Coronary artery (tissue), 2 donors: Measurements from ENCODE around the gene RNF213.

Experiments
- DNase-seq: peaks from one replicate; pipeline ENCODE4 v3.0.0-alpha.2; 2017; ENCODE audit warnings: low spot score
- H3K27ac ChIP-seq, 2 donors: fragments of 200-600 bp; sonication (generic); one replicate each; pipeline ENCODE4 v1.5.1; 2016 to 2019
- H3K4me3 ChIP-seq: fragments of 200-600 bp; sonication (generic); 2 replicates; pipeline ENCODE4 v1.5.1; 2016; ENCODE audit warnings: mild to moderate bottlenecking, moderate library complexity
- CTCF ChIP-seq: fragments of 200-600 bp; sonication (generic); IDR thresholded peaks from one replicate; pipeline ENCODE4 v1.5.1; 2019; ENCODE audit warnings: antibody characterized with exemption

Gene RNF213

GRCh38 chr17:80264205-80265075, 3.8 kb downstream of the RNF213 start:
- TF ChIP-seq CTCF: no peak
- no peak for DNase-seq
- peak overlapping the region; percentile 31 to 99 for H3K27ac ChIP-seq
- peak overlapping the region; percentile 65 for H3K4me3 ChIP-seq

- H3K27ac ChIP-seq: no peak overlapping the region
These were observed 4.8 kb downstream of the RNF213 start for GRCh38 chr17:80265205-80266068.

GRCh38 chr17:80267391-80267790, 6.7 kb downstream of the RNF213 start:
- Histone ChIP-seq H3K27ac (no peak overlapping the region), H3K4me3 (no peak overlapping the region)
- TF ChIP-seq CTCF: no peak
- no peak for DNase-seq

More at GRCh38 chr17:80265205-80266068, 4.8 kb downstream of the RNF213 start:
- DNase-seq: no peak
- no peak for TF ChIP-seq CTCF
- H3K4me3 ChIP-seq: no peak overlapping the region

GRCh38 chr17:80268427-80268826, 7.8 kb downstream of the RNF213 start:
- no peak for TF ChIP-seq CTCF
- H3K27ac ChIP-seq: no peak overlapping the region
- DNase-seq: no peak
- no peak overlapping the region for H3K4me3 ChIP-seq

GRCh38 chr17:80269405-80269807, 8.8 kb downstream of the RNF213 start:
- H3K27ac ChIP-seq: no peak overlapping the region
- DNase-seq: no peak
- no peak for TF ChIP-seq CTCF
- H3K4me3 ChIP-seq: no peak overlapping the region

- DNase-seq: no peak
- no peak overlapping the region for H3K27ac ChIP-seq
- TF ChIP-seq CTCF: no peak
- no peak overlapping the region for H3K4me3 ChIP-seq
These were observed 9.5 kb downstream of the RNF213 start for GRCh38 chr17:80270104-80270503.
